HepG2 (cell line): ENCODE measurements around the gene NISCH. TPM values are rescaled to one million over a fixed set of nuclear protein-coding genes. Genes with fewer than 3 reads are reported as not detected.

Experiments used
- FOXA3 ChIP-seq: IDR thresholded peaks from 2 replicates; pipeline ENCODE4 v1.6.1; 2016; ENCODE audit warnings: missing genetic modification reagents, missing compliant biosample characterization
- FOXP4 ChIP-seq: sonication (generic); formaldehyde crosslinking; IDR thresholded peaks from 2 replicates; pipeline ENCODE4 v1.4.0; 2020; ENCODE audit warnings: missing genetic modification reagents
- KIAA2018 ChIP-seq: sonication (generic); formaldehyde crosslinking; IDR thresholded peaks from 2 replicates; pipeline ENCODE4 v1.5.0; 2020; ENCODE audit warnings: mild to moderate bottlenecking, missing genetic modification reagents, borderline replicate concordance
- PCBP2 ChIP-seq: fragments of 200-400 bp; formaldehyde crosslinking; optimal IDR thresholded peaks from 2 replicates; pipeline ENCODE3; 2018; ENCODE audit warnings: low read length, low read depth; ENCODE audit not compliant: poor library complexity, severe bottlenecking
- SAP130 ChIP-seq: IDR thresholded peaks from 2 replicates; pipeline ENCODE4 v1.6.1; 2016; ENCODE audit warnings: low read depth
- SKIL ChIP-seq: sonication (generic); formaldehyde crosslinking; IDR thresholded peaks from 2 replicates; pipeline ENCODE4 v1.8.0; 2022; ENCODE audit warnings: missing genetic modification reagents, mild to moderate bottlenecking, moderate library complexity, borderline replicate concordance
- TFE3 ChIP-seq: IDR thresholded peaks from 2 replicates; pipeline ENCODE4 v1.6.1; 2016
- THAP7 ChIP-seq: sonication (generic); formaldehyde crosslinking; IDR thresholded peaks from 2 replicates; pipeline ENCODE4 v1.8.1; 2023; ENCODE audit warnings: mild to moderate bottlenecking, missing genetic modification reagents
- ZFP91 ChIP-seq: sonication (generic); formaldehyde crosslinking; IDR thresholded peaks from 2 replicates; pipeline ENCODE4 v1.9.0; 2022; ENCODE audit warnings: missing genetic modification reagents, mild to moderate bottlenecking, borderline replicate concordance
- ZNF264 ChIP-seq: sonication (generic); formaldehyde crosslinking; IDR thresholded peaks from 2 replicates; pipeline ENCODE4 v1.4.0; 2020; ENCODE audit warnings: missing genetic modification reagents
- polyA plus RNA-seq, 8 experiments: library from polyadenylated mRNA; depleted of rRNA in 3 of 8; stranded (reverse) in 7 of 8; unstranded in 1 of 8; fragments of >200 nt; fragmentation: Illumina TruSeq in 4 of 8; extraction: Trizol in 4 of 8; gene quantifications; 2 replicates each; pipeline versions ENCODE4 v1.2.1 to v1.2.3, GENCODE V29; 2011 to 2016; ENCODE audit warnings: low read depth in 4 of 8, missing spikeins in 1 of 8, mixed read lengths in 1 of 8; ENCODE audit not compliant: insufficient read depth in 1 of 8
- total RNA-seq, 5 experiments: library from RNA; depleted of rRNA; stranded (reverse); fragments of >200 nt; fragmentation: Illumina TruSeq; extraction: Trizol; gene quantifications; 2 replicates each; pipeline ENCODE4 v1.2.3, GENCODE V29; 2016; ENCODE audit warnings: low read depth in 1 of 5

Gene NISCH
- total and polyA plus RNA-seq, 2 of the 13 experiments (the other 11 are each of a cell fraction or from before 2014, with no cell fraction given), result 27.0 to 47.6 TPM

GRCh38 chr3:52444860-52445793 is 10.3 kb upstream of the NISCH start, which contains the start of gene SEMA3G (continued):
- TF ChIP-seq FOXP4 (CRISPR knock-in tag), result no peak
- no peak for TF ChIP-seq SKIL (CRISPR knock-in tag)
- TF ChIP-seq TFE3 (CRISPR knock-in tag), result no peak
- peak; percentile 66; the same call in 1 of the 2 replicates for TF ChIP-seq ZNF264 (CRISPR knock-in tag)
- TF ChIP-seq ZFP91 (CRISPR knock-in tag), result peak; percentile 65; the same call in 1 of the 2 replicates
- TF ChIP-seq THAP7, result no peak
- no peak for TF ChIP-seq PCBP2
- TF ChIP-seq FOXA3, result peak; percentile 15; the same call in 1 of the 2 replicates
- TF ChIP-seq KIAA2018, result no peak
- TF ChIP-seq SAP130, result peak; percentile 72
